Activated CD8-positive, alpha-beta T cell treated with anti-CD3 and anti-CD28 coated beads for 36 hours (primary cell): ENCODE measurements around the gene SOWAHB. TPM values are rescaled to one million over a fixed set of nuclear protein-coding genes. Genes with fewer than 3 reads are reported as not detected.

ENCODE experiments used
- ATAC-seq: fragments of 200-7000 bp; cut with Tn5 transposase; one replicate; pipeline ENCODE4 v1.10.0; 2021; ENCODE audit warnings: mild to moderate bottlenecking, moderate library complexity
- CTCF ChIA-PET: fragments of 350-600 bp; sonication (Branson Sonifier 250); formaldehyde crosslinking; loops from one replicate; lab custom pipeline; 2021; ENCODE audit warnings: antibody characterized with exemption; lab: Charles Lee
- POLR2A ChIA-PET: fragments of 350-600 bp; sonication (Branson Sonifier 250); formaldehyde crosslinking; loops from one replicate; lab custom pipeline; 2021; ENCODE audit warnings: antibody characterized with exemption; lab: Charles Lee
- DNase-seq: peaks from one replicate; pipeline ENCODE4 v3.0.0-alpha.2; 2020
- H3K27ac Mint-ChIP-seq: one replicate; pipeline ENCODE4 v1.8.0; 2021; ENCODE audit warnings: mild to moderate bottlenecking, mixed read lengths
- H3K27me3 Mint-ChIP-seq: one replicate; pipeline ENCODE4 v1.8.0; 2021; ENCODE audit warnings: mixed read lengths
- H3K36me3 Mint-ChIP-seq: one replicate; pipeline ENCODE4 v1.8.0; 2021; ENCODE audit warnings: low read depth, mixed read lengths
- H3K4me1 Mint-ChIP-seq: one replicate; pipeline ENCODE4 v1.8.0; 2021; ENCODE audit warnings: low read depth, mixed read lengths
- H3K4me3 Mint-ChIP-seq: one replicate; pipeline ENCODE4 v1.8.0; 2021; ENCODE audit warnings: mild to moderate bottlenecking, moderate library complexity, mixed read lengths
- H3K9me3 Mint-ChIP-seq: one replicate; pipeline ENCODE4 v1.8.0; 2021; ENCODE audit warnings: mixed read lengths
- intact Hi-C: fragments of 100-400 bp; cut with micrococcal nuclease; formaldehyde crosslinking; loops from one replicate; pipeline ENCODE4 v1.10.0; 2022
- total RNA-seq, 2 experiments: library from RNA; stranded (reverse); gene quantifications; one replicate each; pipeline ENCODE4 v1.2.3, GENCODE V29; 2021
- TF ChIP-seq, protein P1 (sequence below): fragments of 200-600 bp; IDR thresholded peaks from one replicate; pipeline ENCODE4 v1.8.0; 2022; ENCODE audit warnings: antibody characterized with exemption, mild to moderate bottlenecking

The SOWAHB gene, protein sequence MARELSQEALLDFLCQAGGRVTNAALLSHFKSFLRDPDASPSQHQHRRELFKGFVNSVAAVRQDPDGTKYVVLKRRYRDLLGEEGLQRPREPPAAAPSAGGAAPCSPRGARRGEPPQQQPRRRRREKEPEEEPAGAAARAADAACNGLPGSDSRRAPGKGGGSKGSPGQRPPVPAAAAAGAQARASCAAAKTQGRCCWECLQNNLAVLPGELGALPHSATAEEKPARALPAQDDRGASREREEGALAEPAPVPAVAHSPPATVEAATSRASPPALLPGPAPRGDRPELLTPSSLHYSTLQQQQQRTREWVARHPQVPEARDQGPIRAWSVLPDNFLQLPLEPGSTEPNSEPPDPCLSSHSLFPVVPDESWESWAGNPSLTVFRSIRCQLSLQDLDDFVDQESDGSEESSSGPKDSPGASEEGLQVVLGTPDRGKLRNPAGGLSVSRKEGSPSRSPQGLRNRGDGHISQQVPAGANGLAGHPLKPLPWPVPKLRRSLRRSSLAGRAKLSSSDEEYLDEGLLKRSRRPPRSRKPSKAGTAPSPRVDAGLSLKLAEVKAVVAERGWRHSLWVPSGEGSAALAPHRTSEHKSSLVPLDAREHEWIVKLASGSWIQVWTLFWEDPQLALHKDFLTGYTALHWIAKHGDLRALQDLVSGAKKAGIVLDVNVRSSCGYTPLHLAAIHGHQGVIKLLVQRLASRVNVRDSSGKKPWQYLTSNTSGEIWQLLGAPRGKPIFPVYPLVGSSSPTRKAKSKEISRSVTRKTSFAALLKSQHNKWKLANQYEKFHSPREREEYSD
- not detected for total RNA-seq

DNA sequence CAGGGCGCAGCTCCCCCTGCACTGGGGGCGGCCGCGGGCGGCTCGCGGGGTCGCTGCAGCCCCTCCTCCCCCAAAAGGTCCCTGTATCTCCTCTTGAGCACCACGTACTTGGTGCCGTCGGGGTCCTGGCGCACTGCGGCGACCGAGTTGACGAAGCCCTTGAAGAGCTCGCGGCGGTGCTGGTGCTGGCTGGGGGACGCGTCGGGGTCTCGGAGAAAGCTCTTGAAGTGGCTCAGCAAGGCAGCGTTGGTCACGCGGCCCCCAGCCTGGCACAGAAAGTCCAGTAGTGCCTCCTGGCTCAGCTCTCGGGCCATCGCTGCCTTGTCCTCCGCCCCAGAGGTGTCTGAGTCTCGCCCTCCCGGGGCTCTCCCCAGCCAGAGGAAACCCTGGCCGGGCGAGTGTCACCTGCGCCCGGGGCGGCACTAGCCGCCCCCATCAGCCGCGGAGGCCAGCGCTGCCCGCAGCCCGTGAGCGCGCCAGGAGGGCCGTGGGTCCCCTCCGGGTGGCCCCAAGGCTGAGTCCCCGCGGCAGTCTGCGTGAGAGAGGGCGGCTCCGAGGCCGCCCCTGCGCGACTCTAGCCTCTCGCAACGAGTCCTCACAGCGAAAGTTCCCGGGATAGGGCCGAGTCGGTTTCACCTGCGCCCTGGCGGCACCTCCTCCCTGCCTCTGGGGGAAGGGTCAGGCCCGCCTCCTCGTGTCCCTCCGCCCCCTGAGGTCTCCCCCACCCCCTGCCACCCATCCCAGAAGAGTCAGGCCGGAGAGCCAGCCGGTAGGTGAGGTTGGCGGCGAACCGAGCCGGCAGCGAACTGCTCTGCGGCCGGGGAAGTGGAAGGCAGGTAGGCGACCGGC, at the start of gene SOWAHB:
Gene SOWAHB, minus strand, starts transcription at position 609 of the 849 bp plus-strand sequence. Its CDS starts 295 bp downstream, at position 314.
- CTCF ChIA-PET, result interaction anchor here (0.9 to 1.3 kb wide), 2 partner anchors 25 to 306 kb away, joined by 3 to 5 read pairs; no protein-coding TSS in a partner anchor
- H3K36me3 Mint-ChIP-seq, result no peaks in the 10 kb centered on the region
- no peaks in the 10 kb centered on the region for H3K9me3 Mint-ChIP-seq
- POLR2A ChIA-PET, result interaction anchor here (0.7 kb wide), 1 partner anchor 52 kb away, joined by 3 read pairs; the partner anchor contains the start of gene SEPTIN11
- peak; percentile 61 for ATAC-seq
- DNase-seq, result peak; percentile 33
- TF ChIP-seq, protein P1, sequence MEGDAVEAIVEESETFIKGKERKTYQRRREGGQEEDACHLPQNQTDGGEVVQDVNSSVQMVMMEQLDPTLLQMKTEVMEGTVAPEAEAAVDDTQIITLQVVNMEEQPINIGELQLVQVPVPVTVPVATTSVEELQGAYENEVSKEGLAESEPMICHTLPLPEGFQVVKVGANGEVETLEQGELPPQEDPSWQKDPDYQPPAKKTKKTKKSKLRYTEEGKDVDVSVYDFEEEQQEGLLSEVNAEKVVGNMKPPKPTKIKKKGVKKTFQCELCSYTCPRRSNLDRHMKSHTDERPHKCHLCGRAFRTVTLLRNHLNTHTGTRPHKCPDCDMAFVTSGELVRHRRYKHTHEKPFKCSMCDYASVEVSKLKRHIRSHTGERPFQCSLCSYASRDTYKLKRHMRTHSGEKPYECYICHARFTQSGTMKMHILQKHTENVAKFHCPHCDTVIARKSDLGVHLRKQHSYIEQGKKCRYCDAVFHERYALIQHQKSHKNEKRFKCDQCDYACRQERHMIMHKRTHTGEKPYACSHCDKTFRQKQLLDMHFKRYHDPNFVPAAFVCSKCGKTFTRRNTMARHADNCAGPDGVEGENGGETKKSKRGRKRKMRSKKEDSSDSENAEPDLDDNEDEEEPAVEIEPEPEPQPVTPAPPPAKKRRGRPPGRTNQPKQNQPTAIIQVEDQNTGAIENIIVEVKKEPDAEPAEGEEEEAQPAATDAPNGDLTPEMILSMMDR, result no peak
- H3K4me3 Mint-ChIP-seq, result peak within 1 kb of the TSS; percentile 61
- intact Hi-C loops, result no loop called here
- H3K4me1 Mint-ChIP-seq, result peaks cover 7% of the 10 kb centered on the region
- no peak within 1 kb of the TSS for H3K27ac Mint-ChIP-seq
- H3K27me3 Mint-ChIP-seq, result peaks cover 32% of the 10 kb centered on the region

DNA sequence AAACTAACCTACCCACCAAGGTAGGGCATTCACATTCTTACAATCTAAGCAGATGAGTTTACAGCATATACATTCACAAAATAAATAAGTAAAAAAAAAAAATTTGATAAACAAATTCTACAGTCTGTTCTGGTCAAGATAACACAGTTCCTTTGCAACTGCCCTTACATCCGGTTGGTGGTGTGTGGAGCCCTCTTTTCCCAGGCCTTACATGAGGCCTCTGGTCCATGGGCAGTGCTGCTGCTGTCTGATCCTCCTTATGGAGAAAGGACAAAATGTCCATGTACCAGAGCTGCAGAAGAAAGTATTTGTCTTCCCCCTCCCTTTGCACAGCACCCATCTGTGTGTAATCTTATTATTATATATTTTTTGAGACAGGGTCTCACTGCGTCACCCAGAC, 49.4 kb upstream of the SOWAHB start:
- intact Hi-C loops, result no loop called here
- ATAC-seq, result no peak
- peaks cover 6% of the 10 kb centered on the region for H3K36me3 Mint-ChIP-seq
- no peak overlapping the region for H3K27ac Mint-ChIP-seq
- no peak overlapping the region for H3K4me3 Mint-ChIP-seq
- H3K4me1 Mint-ChIP-seq, result peaks cover 17% of the 10 kb centered on the region
- CTCF ChIA-PET, result interaction anchor here (0.6 kb wide), 1 partner anchor 102 kb away, joined by 3 read pairs; no protein-coding TSS in a partner anchor
- TF ChIP-seq, protein P1, result no peak
- H3K27me3 Mint-ChIP-seq, result peaks cover 2% of the 10 kb centered on the region
- no peaks in the 10 kb centered on the region for H3K9me3 Mint-ChIP-seq
- POLR2A ChIA-PET, result no interaction called here
- no peak for DNase-seq

DNA sequence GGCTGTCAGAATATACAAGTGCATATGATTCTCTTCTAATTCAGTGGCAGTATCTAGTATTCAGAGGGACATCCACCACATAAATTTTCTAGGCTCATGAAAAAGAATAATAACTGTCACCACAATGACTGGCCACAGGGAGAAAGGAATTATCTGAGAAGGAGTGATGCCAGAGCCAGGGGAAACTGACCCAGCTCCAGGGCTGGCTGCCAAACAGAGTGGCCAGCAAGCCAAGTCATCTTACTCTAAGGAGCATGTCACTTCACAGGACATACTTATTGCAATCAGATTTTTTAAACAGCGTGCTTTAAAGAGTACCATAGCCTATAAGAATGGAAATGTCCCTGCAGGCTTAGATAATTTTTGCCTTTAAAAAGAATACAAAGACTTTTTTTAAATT, 45.8 kb upstream of the SOWAHB start:
- Mint-ChIP-seq H3K4me3 (no peak overlapping the region), H3K27me3 (peaks cover 2% of the 10 kb centered on the region), H3K36me3 (peaks cover 2% of the 10 kb centered on the region), H3K4me1 (peaks cover 6% of the 10 kb centered on the region), H3K27ac (no peak overlapping the region), H3K9me3 (peaks cover 11% of the 10 kb centered on the region)
- intact Hi-C loops, result no loop called here
- DNase-seq, result no peak
- POLR2A ChIA-PET, result no interaction called here
- CTCF ChIA-PET, result no interaction called here
- ATAC-seq, result no peak
- TF ChIP-seq, protein P1, result no peak

DNA sequence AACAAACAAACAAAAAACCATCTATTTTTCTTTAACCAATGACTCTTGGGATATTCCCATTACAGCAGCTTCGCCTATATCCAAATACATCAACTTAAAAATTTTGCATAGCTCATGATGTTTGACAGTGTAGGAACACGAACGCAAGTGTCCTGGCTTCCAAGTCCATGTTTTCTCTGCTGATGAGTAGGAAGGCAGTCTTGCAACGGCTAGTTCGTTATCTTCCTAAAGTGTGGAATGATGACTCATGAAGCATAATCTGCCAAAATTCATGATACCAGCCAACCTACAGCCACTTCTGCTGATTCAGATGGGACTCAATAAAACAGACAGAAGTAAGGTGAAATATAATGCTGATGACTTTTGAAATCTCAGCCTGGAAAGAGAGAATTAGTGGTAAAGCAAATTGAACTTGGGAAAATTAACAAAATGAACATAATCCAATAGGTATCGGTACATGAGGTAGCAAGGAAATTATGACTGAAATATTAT, 45.2 kb upstream of the SOWAHB start:
- no peak overlapping the region for H3K27ac Mint-ChIP-seq
- H3K4me1 Mint-ChIP-seq, result peaks cover 2% of the 10 kb centered on the region
- no peaks in the 10 kb centered on the region for H3K36me3 Mint-ChIP-seq
- H3K9me3 Mint-ChIP-seq, result peaks cover 14% of the 10 kb centered on the region
- TF ChIP-seq, protein P1, result no peak
- ATAC-seq (no peak), DNase-seq (no peak)
- H3K4me3 Mint-ChIP-seq, result no peak overlapping the region
- intact Hi-C loops, result no loop called here
- no peaks in the 10 kb centered on the region for H3K27me3 Mint-ChIP-seq
- POLR2A ChIA-PET, result no interaction called here
- CTCF ChIA-PET, result interaction anchor here (0.7 kb wide), 1 partner anchor 260 kb away, joined by 3 read pairs; no protein-coding TSS in a partner anchor
